ENCODE measurements around the gene RAI1.

- TF ChIP-seq L3MBTL2 (conservative IDR thresholded peaks at IDR 0.05): no peak
- no peak for TF ChIP-seq ZNF384 (IDR thresholded peaks at IDR 0.05)
- no peak for TF ChIP-seq HDGF (IDR thresholded peaks at IDR 0.05; ENCODE audit: borderline replicate concordance)
These were observed 153.7 kb downstream of the RAI1 start for GRCh38 chr17:17834974-17835373.

Data from HEK293T (cell line).